HG03135 (cell line): ENCODE results near the gene NUDT2.

ENCODE experiments used
- ATAC-seq: cut with Tn5 transposase; IDR thresholded peaks from one replicate; pipeline ENCODE4 v1.9.1; 2021; ENCODE audit warnings: mild to moderate bottlenecking, moderate library complexity; ENCODE audit not compliant: unreplicated experiment

The NUDT2 gene

DNA sequence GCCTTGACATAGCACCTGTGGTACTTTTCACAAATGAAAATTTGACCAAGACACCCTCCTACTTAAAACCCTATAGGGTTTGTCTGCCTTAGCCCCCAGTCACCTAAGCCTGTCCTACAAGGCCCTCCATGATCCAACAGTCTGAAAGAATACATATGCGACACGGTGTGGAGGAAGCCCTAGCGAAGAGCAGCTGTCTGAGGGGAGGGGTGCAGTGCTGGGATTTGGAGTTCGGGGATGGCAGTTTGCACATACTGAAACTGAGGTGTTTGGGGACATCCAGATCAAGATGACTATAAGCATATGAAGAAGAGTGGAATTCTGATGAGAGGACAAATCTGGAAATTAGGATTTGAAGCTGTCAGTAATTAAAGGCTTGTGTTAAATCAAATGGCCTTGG is 54.5 kb downstream of the NUDT2 start:
- no peak for ATAC-seq

GRCh38 chr9:34384368-34385165 is 55.2 kb downstream of the NUDT2 start:
- no peak for ATAC-seq

DNA sequence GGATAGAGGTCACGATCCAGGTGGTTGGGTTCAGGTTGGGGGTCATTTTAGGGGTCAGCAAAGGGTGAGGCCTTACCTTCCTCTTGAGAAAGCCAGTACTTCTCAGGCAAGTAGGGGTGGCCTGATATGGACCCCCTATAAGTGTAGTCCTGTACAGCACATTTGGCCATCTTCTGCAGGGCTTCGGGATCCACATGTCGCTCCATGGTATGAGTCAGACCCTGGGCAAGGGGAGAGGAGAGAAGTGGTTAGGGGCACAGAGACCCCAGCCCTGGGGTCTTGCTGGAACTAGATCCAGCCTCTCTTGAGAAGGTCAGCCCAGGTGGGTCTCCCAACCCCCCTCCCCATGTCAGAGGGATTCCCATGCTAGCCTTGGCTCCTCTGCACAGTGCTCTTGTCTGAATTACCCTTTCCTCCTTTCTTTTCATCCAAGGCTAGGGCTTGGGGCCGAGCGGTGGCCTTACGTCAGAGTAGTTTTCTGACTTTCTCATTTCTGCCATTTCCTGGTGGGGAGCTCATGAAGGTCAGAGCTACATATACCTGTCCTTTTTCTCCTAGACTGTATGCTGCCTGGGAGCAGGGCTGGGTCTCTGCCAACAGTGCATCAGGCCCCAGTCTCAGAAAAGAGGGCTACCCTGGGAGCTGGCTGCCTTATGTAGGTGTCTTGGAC is 56.3 kb downstream of the NUDT2 start:
- ATAC-seq: no peak

GRCh38 chr9:34386656-34387055 is 57.3 kb downstream of the NUDT2 start:
- ATAC-seq: no peak

- ATAC-seq: no peak
Observed at GRCh38 chr9:34387239-34387638, 57.9 kb downstream of the NUDT2 start.

DNA sequence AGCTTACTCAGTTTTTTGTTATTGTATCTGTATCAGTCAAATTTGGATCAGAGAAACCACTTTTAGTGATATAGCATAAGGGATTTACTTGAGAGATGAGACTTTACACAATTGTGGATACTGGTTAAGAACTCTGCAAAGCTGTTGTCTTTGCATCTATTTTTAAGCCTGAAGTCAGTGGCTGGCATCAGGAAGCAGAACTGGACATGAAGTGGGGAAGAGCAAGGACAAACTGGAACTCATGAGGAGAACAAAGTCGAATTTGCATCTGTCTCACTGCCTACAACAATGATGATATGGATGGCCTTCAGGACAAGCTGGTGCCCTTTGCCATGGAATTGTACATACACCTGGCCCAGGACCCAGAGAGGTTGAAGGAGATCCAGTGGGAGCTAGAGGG is 63.1 kb downstream of the NUDT2 start:
- ATAC-seq: no peak
